DOHH2 (cell line): ENCODE measurements around the gene CAPN2.

Experiments used
- EZH2phosphoT487 ChIP-seq: fragments of 200-600 bp; sonication (generic); IDR thresholded peaks from 2 replicates; pipeline ENCODE4 v1.6.1; 2017; ENCODE audit warnings: borderline replicate concordance, mild to moderate bottlenecking, antibody characterized with exemption, low read length, moderate library complexity, mixed read lengths
- TF ChIP-seq, protein P1 (sequence below): fragments of 200-600 bp; sonication (generic); IDR thresholded peaks from one replicate; pipeline ENCODE4 v1.5.1; 2014; ENCODE audit warnings: antibody characterized with exemption, mild to moderate bottlenecking, low read depth, low read length; ENCODE audit not compliant: poor library complexity, severe bottlenecking

DNA sequence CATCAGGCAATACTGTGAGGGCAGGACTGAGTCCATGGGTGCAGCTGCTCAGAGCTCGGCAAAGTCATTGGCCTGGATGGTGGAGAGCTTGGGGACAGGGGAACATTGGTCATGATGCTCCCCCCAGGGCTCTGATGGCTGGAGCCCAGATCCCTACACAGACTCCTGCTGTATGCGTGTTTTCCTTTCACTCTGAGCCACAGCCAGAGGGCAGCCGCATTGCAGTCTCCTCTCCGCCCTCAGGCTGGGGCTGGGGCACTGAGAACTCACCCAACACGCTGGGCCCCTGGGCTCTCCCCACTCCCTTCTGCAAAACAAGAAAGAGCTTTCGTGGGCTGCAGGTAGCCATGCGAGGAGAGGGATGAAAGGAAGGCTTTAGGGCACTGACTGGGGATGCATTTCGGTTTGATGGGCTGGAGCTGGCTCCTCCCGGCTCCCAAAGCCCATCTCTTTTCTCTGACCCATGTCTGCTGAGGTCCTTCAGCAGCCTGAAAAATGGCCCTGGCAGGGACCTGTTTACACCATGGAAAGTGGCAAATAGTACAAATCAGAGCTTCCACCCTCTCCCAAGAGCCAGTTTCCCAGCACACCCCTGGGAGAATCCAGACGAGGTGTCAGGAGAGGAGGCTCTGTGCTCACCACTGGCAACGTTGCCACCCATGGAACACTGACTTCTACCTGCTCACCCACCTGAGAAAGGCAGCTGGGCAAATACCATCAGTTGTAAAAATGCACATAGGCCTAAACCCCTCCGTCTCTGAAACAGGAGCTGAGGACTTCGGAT is 43.8 kb downstream of the CAPN2 start:
- TF ChIP-seq, protein P1, sequence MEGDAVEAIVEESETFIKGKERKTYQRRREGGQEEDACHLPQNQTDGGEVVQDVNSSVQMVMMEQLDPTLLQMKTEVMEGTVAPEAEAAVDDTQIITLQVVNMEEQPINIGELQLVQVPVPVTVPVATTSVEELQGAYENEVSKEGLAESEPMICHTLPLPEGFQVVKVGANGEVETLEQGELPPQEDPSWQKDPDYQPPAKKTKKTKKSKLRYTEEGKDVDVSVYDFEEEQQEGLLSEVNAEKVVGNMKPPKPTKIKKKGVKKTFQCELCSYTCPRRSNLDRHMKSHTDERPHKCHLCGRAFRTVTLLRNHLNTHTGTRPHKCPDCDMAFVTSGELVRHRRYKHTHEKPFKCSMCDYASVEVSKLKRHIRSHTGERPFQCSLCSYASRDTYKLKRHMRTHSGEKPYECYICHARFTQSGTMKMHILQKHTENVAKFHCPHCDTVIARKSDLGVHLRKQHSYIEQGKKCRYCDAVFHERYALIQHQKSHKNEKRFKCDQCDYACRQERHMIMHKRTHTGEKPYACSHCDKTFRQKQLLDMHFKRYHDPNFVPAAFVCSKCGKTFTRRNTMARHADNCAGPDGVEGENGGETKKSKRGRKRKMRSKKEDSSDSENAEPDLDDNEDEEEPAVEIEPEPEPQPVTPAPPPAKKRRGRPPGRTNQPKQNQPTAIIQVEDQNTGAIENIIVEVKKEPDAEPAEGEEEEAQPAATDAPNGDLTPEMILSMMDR = no peak
- no peak for TF ChIP-seq EZH2phosphoT487
